ENCODE results near the gene NME4. TPM values are rescaled to one million over a fixed set of nuclear protein-coding genes. Genes with fewer than 3 reads are reported as not detected.
A peak's percentile ranks its signal among the peaks of the same experiment; 100 is the strongest.

Gene NME4
- total RNA-seq, 2 experiments from 2014 or later = 22.9 to 24.2 TPM

- intact Hi-C loops (cut with micrococcal nuclease) = loop anchor here (10.0 kb wide), 1 partner anchor 120 kb away; the partner anchor contains the start of gene FAM234A
- ChIA-PET POLR2A (interaction anchor here (1.0 to 1.3 kb wide), 3 partner anchors 10 to 149 kb away, joined by 3 to 5 read pairs (median 3); no protein-coding TSS in a partner anchor), CTCF (interaction anchor here (1.0 kb wide), 2 partner anchors 238 to 248 kb away, joined by 3 read pairs; no protein-coding TSS in a partner anchor)
- peaks cover 10% of the 10 kb centered on the region for H3K36me3 Mint-ChIP-seq (ENCODE audit: low read depth)
- no peaks in the 10 kb centered on the region for H3K27me3 Mint-ChIP-seq
- peak overlapping the region; percentile 40 for H3K4me3 Mint-ChIP-seq
- no peak for TF ChIP-seq CTCF (IDR thresholded peaks at IDR 0.05)
- H3K27ac Mint-ChIP-seq = peak overlapping the region; percentile 83
- H3K9me3 Mint-ChIP-seq = no peaks in the 10 kb centered on the region
- DNase-seq (peak; percentile 59), ATAC-seq (no peak)
- H3K4me1 Mint-ChIP-seq (ENCODE audit: low read depth) = peaks cover 30% of the 10 kb centered on the region
These were observed 42.0 kb upstream of the NME4 start for GRCh38 chr16:354971-355461.

GRCh38 chr16:356741-357140 lies 40.3 kb upstream of the NME4 start:
- H3K27me3 Mint-ChIP-seq = no peaks in the 10 kb centered on the region
- no peaks in the 10 kb centered on the region for H3K36me3 Mint-ChIP-seq (ENCODE audit: low read depth)
- no peak overlapping the region for H3K27ac Mint-ChIP-seq
- ChIA-PET CTCF (interaction anchor here (0.9 to 1.8 kb wide), 3 partner anchors 239 to 291 kb away, joined by 3 to 6 read pairs (median 5); no protein-coding TSS in a partner anchor), POLR2A (no interaction called here)
- intact Hi-C loops (cut with micrococcal nuclease) = loop anchor here (10.0 kb wide), 1 partner anchor 122 kb away; the partner anchor contains the start of gene FAM234A
- H3K9me3 Mint-ChIP-seq = no peaks in the 10 kb centered on the region
- TF ChIP-seq CTCF (IDR thresholded peaks at IDR 0.05) = no peak
- DNase-seq = no peak
- ATAC-seq = no peak
- H3K4me3 Mint-ChIP-seq = no peak overlapping the region
- H3K4me1 Mint-ChIP-seq (ENCODE audit: low read depth) = peaks cover 19% of the 10 kb centered on the region

GRCh38 chr16:359067-359763 lies 37.8 kb upstream of the NME4 start:
- ATAC-seq = no peak
- Mint-ChIP-seq H3K4me1 (ENCODE audit: low read depth) (peaks cover 16% of the 10 kb centered on the region), H3K27me3 (no peaks in the 10 kb centered on the region), H3K27ac (no peak overlapping the region), H3K9me3 (no peaks in the 10 kb centered on the region), H3K4me3 (no peak overlapping the region), H3K36me3 (ENCODE audit: low read depth) (no peaks in the 10 kb centered on the region)
- no peak for TF ChIP-seq CTCF (IDR thresholded peaks at IDR 0.05)
- ChIA-PET POLR2A (no interaction called here), CTCF (no interaction called here)
- DNase-seq = no peak
- intact Hi-C loops (cut with micrococcal nuclease) = loop anchor here (10.0 kb wide), 1 partner anchor 124 kb away; the partner anchor contains the start of gene FAM234A

GRCh38 chr16:359871-360697 lies 36.9 kb upstream of the NME4 start:
- ChIA-PET POLR2A (no interaction called here), CTCF (no interaction called here)
- DNase-seq (no peak), ATAC-seq (no peak)
- H3K4me3 Mint-ChIP-seq = no peak overlapping the region
- intact Hi-C loops (cut with micrococcal nuclease) = loop anchor here (10.0 kb wide), 1 partner anchor 125 kb away; the partner anchor contains the start of gene FAM234A
- H3K27ac Mint-ChIP-seq = no peak overlapping the region
- TF ChIP-seq CTCF (IDR thresholded peaks at IDR 0.05) = no peak
- H3K9me3 Mint-ChIP-seq = no peaks in the 10 kb centered on the region
- H3K4me1 Mint-ChIP-seq (ENCODE audit: low read depth) = peaks cover 11% of the 10 kb centered on the region
- H3K27me3 Mint-ChIP-seq = no peaks in the 10 kb centered on the region
- no peaks in the 10 kb centered on the region for H3K36me3 Mint-ChIP-seq (ENCODE audit: low read depth)
